Upper lobe of left lung (tissue), 6 donors: ENCODE results near the gene SUV39H2. TPM values are rescaled to one million over a fixed set of nuclear protein-coding genes. Genes with fewer than 3 reads are reported as not detected.

ENCODE experiments used
- ATAC-seq, 2 donors: fragments of 200-7000 bp; cut with Tn5 transposase; one replicate each; pipeline ENCODE4 v1.9.1; 2022; ENCODE audit warnings: mild to moderate bottlenecking in 2 of 2, moderate library complexity in 2 of 2; ENCODE audit not compliant: low FRiP score in 2 of 2
- DNase-seq, 2 donors: peaks; one replicate each; pipeline ENCODE4 v3.0.0-alpha.2; 2019 to 2020
- H3K27ac ChIP-seq, 4 donors: fragments of 200-600 bp; sonication (generic); one replicate each; pipeline ENCODE4 v1.5.1; 2016 to 2019
- H3K27me3 ChIP-seq, 4 donors: fragments of 200-600 bp; sonication (generic); one replicate each; pipeline ENCODE4 v1.5.1; 2017 to 2019
- H3K36me3 ChIP-seq, 4 donors: fragments of 200-600 bp; sonication (generic); one replicate each; pipeline ENCODE4 v1.5.1; 2016 to 2019
- H3K4me1 ChIP-seq, 4 donors: fragments of 200-600 bp; sonication (generic); one replicate each; pipeline ENCODE4 v1.5.1; 2018 to 2019
- H3K4me3 ChIP-seq, 4 donors: fragments of 200-600 bp; sonication (generic); one replicate each; pipeline ENCODE4 v1.5.1; 2017 to 2019; ENCODE audit warnings: mild to moderate bottlenecking in 2 of 4, moderate library complexity in 1 of 4
- H3K9me3 ChIP-seq, 4 donors: fragments of 200-600 bp; sonication (generic); one replicate each; pipeline ENCODE4 v1.5.1; 2018 to 2019
- CTCF ChIP-seq, 6 experiments: fragments of 450-650 bp in 4 of 6; fragments of 200-600 bp in 2 of 6; sonication (generic) in 2 of 6; IDR thresholded peaks; one replicate each; pipeline ENCODE4 v1.5.1; 2016 to 2019; ENCODE audit warnings: antibody characterized with exemption in 6 of 6
- EP300 ChIP-seq, 4 donors: sonication (generic); formaldehyde crosslinking; IDR thresholded peaks; one replicate each; pipeline ENCODE4 v1.5.1; 2017; ENCODE audit warnings: antibody characterized with exemption in 4 of 4, control low read depth in 2 of 4
- POLR2A ChIP-seq, 4 donors: fragments of 450-650 bp; IDR thresholded peaks; one replicate each; pipeline ENCODE4 v1.5.1; 2016 to 2017; ENCODE audit warnings: antibody characterized with exemption in 4 of 4, mild to moderate bottlenecking in 2 of 4
- POLR2AphosphoS5 ChIP-seq, 2 donors: sonication (generic); formaldehyde crosslinking; IDR thresholded peaks; one replicate each; pipeline ENCODE4 v1.5.1; 2017; ENCODE audit warnings: antibody characterized with exemption in 2 of 2
- WGBS, 2 donors: methylation state at CpG; one replicate each; pipeline ENCODE4 v1.1.5; 2017 to 2018; 5-methylcytosine and 5-hydroxymethylcytosine counted together
- total RNA-seq, 6 donors: library from RNA; depleted of rRNA in 4 of 6; stranded (reverse); fragments of >200 nt in 4 of 6; gene quantifications; one replicate each; pipeline versions ENCODE4 v1.1.0 to v1.2.1, GENCODE V29; 2016 to 2021
- donor health status: DM: no; HTN: no; CAD: no; lungs with moderate emphysema.
- donor health status: DM: no; HTN: yes; CAD: no; lungs with severe emphysema.

SUV39H2 gene
- total RNA-seq, 6 donors from 2014 or later: 1.6 to 4.9 (median 3.7) TPM

GRCh38 chr10:14952851-14953423 lies 74.3 kb downstream of the SUV39H2 start:
- no peak for DNase-seq
- Histone ChIP-seq H3K27me3 (no peaks in the 10 kb centered on the region), H3K4me1 (peaks cover 21 to 35% (median 30%) of the 10 kb centered on the region in 4 donors), H3K27ac (peak overlapping the region; percentile 90 to 92 (median 90)), H3K9me3 (no peaks in the 10 kb centered on the region), H3K4me3 (peak overlapping the region; percentile 57 to 84 (median 70)), H3K36me3 (peaks cover 0 to 10% (median under 1%) of the 10 kb centered on the region in 4 donors)
- ATAC-seq: no peak
- TF ChIP-seq POLR2AphosphoS5 (IDR thresholded peaks at IDR 0.05) (no peak), CTCF (IDR thresholded peaks at IDR 0.05) (no peak), POLR2A (IDR thresholded peaks at IDR 0.05) (no peak), EP300 (IDR thresholded peaks at IDR 0.05) (no peak)
- 41 to 43% methylated on average over 10 of the region's 10 CpGs for WGBS, 2 donors

DNA sequence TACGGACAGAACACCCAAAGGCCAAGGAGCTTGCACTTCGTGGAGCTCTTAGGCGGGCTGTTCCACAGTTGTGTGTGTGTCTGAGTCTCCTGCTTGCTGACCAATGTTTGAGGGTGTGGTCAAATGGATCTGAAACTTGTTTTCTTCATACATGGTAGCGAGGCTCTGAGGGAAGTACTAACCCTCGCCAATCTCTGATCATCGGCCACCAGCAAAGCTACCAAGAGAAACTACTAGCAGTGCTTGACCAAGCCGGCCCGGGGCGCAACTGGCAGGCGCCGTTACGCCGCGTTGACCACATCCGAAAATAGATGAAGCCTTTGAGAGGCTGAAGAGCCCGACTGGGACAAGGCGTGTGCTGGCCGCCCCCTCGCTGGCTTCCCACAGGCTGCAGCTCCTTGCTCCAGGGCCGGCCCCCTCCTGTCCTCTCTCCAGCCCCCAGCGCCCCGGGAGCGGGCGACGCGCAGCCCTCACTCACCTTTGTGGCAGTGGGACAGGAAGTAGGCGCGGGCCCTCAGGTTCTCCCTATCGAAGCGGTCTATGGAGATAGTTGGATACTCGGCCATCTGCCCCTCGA lies 74.8 kb downstream of the SUV39H2 start:
- TF ChIP-seq CTCF (IDR thresholded peaks at IDR 0.05): peak in 3 of 6 experiments; percentile 10 to 29 (median 19)
- no peak for TF ChIP-seq POLR2A (IDR thresholded peaks at IDR 0.05)
- WGBS, 2 donors: 0% methylated on average over 8 to 31 of the region's 32 CpGs

More for the DNA sequence above, 74.8 kb downstream of the SUV39H2 start:
- H3K9me3 ChIP-seq: no peaks in the 10 kb centered on the region
- H3K36me3 ChIP-seq: peaks cover 0 to 4% (median 0%) of the 10 kb centered on the region in 4 donors
- peak; percentile 59 to 91 for DNase-seq
- H3K27ac ChIP-seq: peak overlapping the region; percentile 90 to 92 (median 90)
- ATAC-seq: peak; percentile 72 to 75
- H3K4me3 ChIP-seq: peak overlapping the region; percentile 57 to 84 (median 70)
- H3K4me1 ChIP-seq: peaks cover 21 to 35% (median 30%) of the 10 kb centered on the region in 4 donors
- H3K27me3 ChIP-seq: no peaks in the 10 kb centered on the region

Other genes starting within 250 kb of the SUV39H2 start
- 100 to 1,000 TPM in 1 of 6 donors, 10 to 100 TPM in 5; 44.0 to 136 (median 77.0) TPM for gene FAM107B, start 104.0 kb upstream of the SUV39H2 start, total RNA-seq
- gene CDNF, start 40.8 kb upstream of the SUV39H2 start, total RNA-seq: 10 to 100 TPM in 1 of 6 donors, 1 to 10 TPM in 3, under 1 TPM in 2; 0.89 to 34.6 (median 1.7) TPM
- gene HSPA14, start 40.6 kb upstream of the SUV39H2 start, total RNA-seq: 10 to 100 TPM in 2 of 6 donors, 1 to 10 TPM in 4; 4.3 to 14.7 (median 9.4) TPM
- gene MSANTD7, start 40.6 kb upstream of the SUV39H2 start, total RNA-seq: 10 to 100 TPM in 1 of 6 donors, 1 to 10 TPM in 5; 5.9 to 13.9 (median 7.5) TPM
- gene DCLRE1C, start 75.2 kb downstream of the SUV39H2 start, total RNA-seq: 10 to 100 TPM in 5 of 6 donors, 1 to 10 TPM in 1; 8.8 to 19.9 (median 10.9) TPM
- 1 to 10 TPM in 1 of 6 donors, under 1 TPM in 1, not detected in 4; 0.44 to 2.0 TPM for gene MEIG1, start 80.5 kb downstream of the SUV39H2 start, total RNA-seq
- gene OLAH, start 165.1 kb downstream of the SUV39H2 start, total RNA-seq: 1 to 10 TPM; 1.1 to 5.6 (median 2.4) TPM
- 1 to 10 TPM in 1 of 6 donors, under 1 TPM in 3, not detected in 2; 0.46 to 2.4 (median 0.83) TPM for gene ACBD7, start 209.9 kb downstream of the SUV39H2 start, total RNA-seq
- 10 to 100 TPM in 5 of 6 donors, 1 to 10 TPM in 1; 6.4 to 27.2 (median 13.6) TPM for gene RPP38, start 218.5 kb downstream of the SUV39H2 start, total RNA-seq